Neural progenitor cell (in vitro differentiated cells): ENCODE measurements around the gene KLHDC3.

Source experiments
- EZH2 ChIP-seq: fragments of 200-600 bp; sonication (generic); IDR thresholded peaks from 2 replicates; pipeline ENCODE4 v1.6.1; 2017; ENCODE audit warnings: antibody characterized with exemption, mild to moderate bottlenecking, moderate library complexity
- EZH2phosphoT487 ChIP-seq: fragments of 200-600 bp; sonication (generic); IDR thresholded peaks from 2 replicates; pipeline ENCODE4 v1.6.1; 2017; ENCODE audit warnings: antibody characterized with exemption
- TF ChIP-seq, protein P1 (sequence below): fragments of 200-600 bp; sonication (generic); IDR thresholded peaks from 2 replicates; pipeline ENCODE4 v1.5.1; 2017; ENCODE audit warnings: antibody characterized with exemption, mild to moderate bottlenecking

DNA sequence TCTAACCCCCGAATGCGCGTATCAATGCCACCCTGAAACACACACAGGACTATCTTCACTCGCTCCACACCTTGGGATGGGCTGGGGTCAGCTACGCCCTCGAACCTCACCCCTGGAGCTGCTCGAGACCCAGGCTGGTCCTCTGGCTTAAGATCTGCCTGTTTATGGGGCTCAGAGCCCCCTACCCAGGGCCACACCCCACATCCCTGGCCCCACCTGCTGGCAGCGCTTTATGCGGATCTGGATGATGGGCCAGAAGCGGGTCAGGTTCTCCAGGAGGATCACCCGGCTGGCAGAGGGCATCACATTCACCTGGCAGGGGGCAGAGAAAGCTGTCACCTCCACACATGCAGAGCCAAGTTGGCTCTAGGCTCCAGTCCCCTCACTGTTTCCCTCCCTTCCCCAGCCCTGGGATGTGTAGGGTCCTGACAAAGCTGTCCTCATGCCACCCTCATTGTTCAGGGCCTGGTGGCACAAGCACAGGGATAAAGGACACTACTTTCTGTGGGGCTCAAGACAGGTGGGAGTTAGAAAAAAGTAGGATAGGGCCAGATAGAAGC, 31.4 kb downstream of the KLHDC3 start:
- TF ChIP-seq, protein P1, sequence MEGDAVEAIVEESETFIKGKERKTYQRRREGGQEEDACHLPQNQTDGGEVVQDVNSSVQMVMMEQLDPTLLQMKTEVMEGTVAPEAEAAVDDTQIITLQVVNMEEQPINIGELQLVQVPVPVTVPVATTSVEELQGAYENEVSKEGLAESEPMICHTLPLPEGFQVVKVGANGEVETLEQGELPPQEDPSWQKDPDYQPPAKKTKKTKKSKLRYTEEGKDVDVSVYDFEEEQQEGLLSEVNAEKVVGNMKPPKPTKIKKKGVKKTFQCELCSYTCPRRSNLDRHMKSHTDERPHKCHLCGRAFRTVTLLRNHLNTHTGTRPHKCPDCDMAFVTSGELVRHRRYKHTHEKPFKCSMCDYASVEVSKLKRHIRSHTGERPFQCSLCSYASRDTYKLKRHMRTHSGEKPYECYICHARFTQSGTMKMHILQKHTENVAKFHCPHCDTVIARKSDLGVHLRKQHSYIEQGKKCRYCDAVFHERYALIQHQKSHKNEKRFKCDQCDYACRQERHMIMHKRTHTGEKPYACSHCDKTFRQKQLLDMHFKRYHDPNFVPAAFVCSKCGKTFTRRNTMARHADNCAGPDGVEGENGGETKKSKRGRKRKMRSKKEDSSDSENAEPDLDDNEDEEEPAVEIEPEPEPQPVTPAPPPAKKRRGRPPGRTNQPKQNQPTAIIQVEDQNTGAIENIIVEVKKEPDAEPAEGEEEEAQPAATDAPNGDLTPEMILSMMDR, result no peak
- TF ChIP-seq EZH2 (no peak), EZH2phosphoT487 (no peak)
